Astrocyte of the cerebellum (primary cell): ENCODE results near the gene STON1.

ENCODE experiments used
- DNase-seq: peaks from one replicate; pipeline ENCODE4 v3.0.0-alpha.2; 2011; ENCODE audit warnings: low read depth
- H3K4me3 ChIP-seq: 2 replicates; pipeline ENCODE4 v1.5.1; 2011; ENCODE audit warnings: mild to moderate bottlenecking, low read depth, low read length, moderate library complexity
- CTCF ChIP-seq: IDR thresholded peaks from 2 replicates; pipeline ENCODE4 v1.5.1; 2012; ENCODE audit warnings: low read length, low read depth, moderate library complexity, mild to moderate bottlenecking; ENCODE audit errors: missing control alignments
- in situ Hi-C: cut with HindIII; loops from 2 replicates; pipeline ENCODE4 v1.10.0; 2017; ENCODE audit warnings: low sequenced_read_pairs

The STON1 gene

GRCh38 chr2:48568547-48568946, 38.6 kb downstream of the STON1 start:
- in situ Hi-C loops = no loop called here
- H3K4me3 ChIP-seq = no peak overlapping the region
- no peak for DNase-seq
- no peak for TF ChIP-seq CTCF

DNA sequence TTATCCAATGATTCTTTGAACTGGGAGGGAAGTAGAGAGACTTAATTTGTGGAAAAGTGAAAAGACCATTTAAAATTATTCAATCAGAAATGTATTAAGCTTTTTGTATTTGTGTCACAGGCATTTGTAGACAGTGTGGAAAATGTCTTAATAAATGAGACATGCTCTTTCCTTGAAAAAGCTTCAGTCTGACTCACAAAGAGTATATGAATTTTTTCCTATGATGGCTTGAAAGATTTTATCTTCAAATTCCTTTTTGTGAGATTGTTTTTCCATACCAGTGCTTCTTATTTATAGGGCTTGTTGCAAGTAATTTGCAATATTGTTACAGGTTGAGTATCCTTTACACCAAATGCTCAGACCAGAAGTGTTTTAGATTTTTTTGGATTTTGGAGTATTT, 39.5 kb downstream of the STON1 start:
- in situ Hi-C loops = no loop called here
- H3K4me3 ChIP-seq = no peak overlapping the region
- TF ChIP-seq CTCF = no peak
- no peak for DNase-seq

- TF ChIP-seq CTCF = no peak
- no peak for DNase-seq
- no peak overlapping the region for H3K4me3 ChIP-seq
- in situ Hi-C loops = no loop called here
Measured at GRCh38 chr2:48572816-48573215, 42.9 kb downstream of the STON1 start.

DNA sequence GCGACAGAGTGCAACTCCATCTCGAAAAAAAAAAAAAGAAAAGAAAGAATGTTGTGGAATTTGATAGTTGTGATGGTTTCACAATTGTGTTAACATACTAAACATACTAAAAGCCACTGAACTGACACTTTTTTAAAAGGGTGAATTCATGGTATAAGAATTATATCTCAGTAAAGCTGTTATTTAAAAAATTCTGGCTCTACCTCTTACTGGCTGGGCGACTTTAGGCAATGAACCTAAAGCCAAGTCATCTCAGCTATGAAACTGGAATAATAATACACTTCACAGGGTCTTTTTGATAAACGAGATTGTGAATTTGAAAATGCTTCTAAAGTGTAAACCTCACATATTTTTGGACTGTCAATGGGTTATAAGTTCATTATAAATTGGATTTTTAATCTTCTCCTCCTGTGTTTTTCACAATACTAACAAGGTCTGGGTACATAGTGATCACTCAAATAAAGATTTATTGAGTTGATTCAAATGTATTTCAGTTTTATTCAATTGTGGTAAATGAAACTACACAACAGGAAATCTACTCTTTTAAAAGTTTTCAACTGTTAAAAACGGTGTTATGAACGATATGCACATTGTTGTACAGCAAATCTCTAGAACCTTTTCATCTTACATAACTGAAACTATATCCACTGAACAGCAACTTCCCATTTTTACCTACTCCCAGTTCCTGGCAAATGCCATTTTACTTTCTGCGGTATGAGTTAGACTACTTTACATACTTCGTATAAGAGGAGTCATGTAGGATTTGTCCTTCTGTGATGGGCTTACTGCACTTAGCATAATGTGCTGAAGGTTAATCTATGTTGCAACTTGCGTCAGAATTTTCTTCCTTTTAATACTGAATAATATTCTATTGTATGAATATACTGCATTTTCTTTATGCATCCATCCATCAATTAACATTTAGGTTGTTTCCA, 44.7 kb downstream of the STON1 start:
- no peak overlapping the region for H3K4me3 ChIP-seq
- no peak for DNase-seq
- in situ Hi-C loops = loop anchor here (25.0 kb wide), 1 partner anchor 112 kb away; no protein-coding TSS in a partner anchor
- no peak for TF ChIP-seq CTCF

GRCh38 chr2:48578313-48578712, 48.4 kb downstream of the STON1 start:
- in situ Hi-C loops = loop anchor here (25.0 kb wide), 1 partner anchor 116 kb away; no protein-coding TSS in a partner anchor
- H3K4me3 ChIP-seq = no peak overlapping the region
- TF ChIP-seq CTCF = no peak
- no peak for DNase-seq

DNA sequence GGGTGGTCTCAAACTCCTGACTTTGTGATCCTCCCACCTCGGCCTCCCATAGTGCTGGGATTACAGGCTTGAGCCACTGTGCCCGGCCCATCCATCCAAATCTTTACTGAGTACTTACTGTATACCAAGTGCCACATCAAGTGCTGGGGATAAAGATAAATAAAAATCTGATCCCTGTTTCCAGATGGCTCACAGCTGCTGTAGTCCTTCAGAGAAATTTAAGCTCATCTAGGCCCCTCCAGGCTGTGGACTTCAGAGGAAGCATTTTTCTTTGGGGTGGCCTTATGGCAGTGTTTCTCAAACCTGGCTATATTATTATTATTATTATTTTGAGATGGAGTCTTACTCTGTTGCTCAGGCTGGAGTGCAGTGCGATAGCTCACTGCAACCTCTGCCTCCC, 54.0 kb downstream of the STON1 start:
- DNase-seq = no peak
- in situ Hi-C loops = loop anchor here (25.0 kb wide), 1 partner anchor 122 kb away; no protein-coding TSS in a partner anchor
- TF ChIP-seq CTCF = no peak
- no peak overlapping the region for H3K4me3 ChIP-seq
